ENCODE results near the gene HHIPL1.

GRCh38 chr14:99648027-99648784 lies 3.3 kb downstream of the HHIPL1 start:
- TF ChIP-seq CTCF (IDR thresholded peaks at IDR 0.05): no peak
- TF ChIP-seq POLR2A (IDR thresholded peaks at IDR 0.05): no peak
